Sigmoid colon (tissue), 7 donors: Measurements from ENCODE around the gene CALHM1. TPM values are rescaled to one million over a fixed set of nuclear protein-coding genes. Genes with fewer than 3 reads are reported as not detected.
"Not testable (repeated sequence)": the region's sequence is repeated elsewhere in the genome, so short reads cannot be mapped to it uniquely, and the experiment has no call there.

Experiments used
- DNase-seq: peaks from one replicate; pipeline ENCODE4 v3.0.0-alpha.2; 2019
- H3K27ac ChIP-seq, 4 donors: fragments of 200-600 bp; sonication (generic); one replicate each; pipeline ENCODE4 v1.5.1; 2016 to 2019; ENCODE audit warnings: mild to moderate bottlenecking in 1 of 4
- H3K27me3 ChIP-seq, 3 donors: fragments of 200-600 bp; sonication (generic); one replicate each; pipeline ENCODE4 v1.5.1; 2019; ENCODE audit warnings: mild to moderate bottlenecking in 1 of 3
- H3K36me3 ChIP-seq, 4 donors: fragments of 200-600 bp; sonication (generic); one replicate each; pipeline ENCODE4 v1.5.1; 2016 to 2019
- H3K4me1 ChIP-seq, 4 donors: fragments of 200-600 bp; sonication (generic); one replicate each; pipeline ENCODE4 v1.5.1; 2017 to 2019
- H3K4me3 ChIP-seq, 4 donors: fragments of 200-600 bp; sonication (generic); one replicate each; pipeline ENCODE4 v1.5.1; 2017 to 2019; ENCODE audit warnings: mild to moderate bottlenecking in 2 of 4, moderate library complexity in 1 of 4
- H3K9me3 ChIP-seq, 4 donors: fragments of 200-600 bp in 3 of 4; sonication (generic) in 3 of 4; one replicate each; pipeline versions ENCODE4 v1.5.1 to v1.6.1; 2013 to 2019
- CTCF ChIP-seq, 4 experiments: fragments of 450-650 bp in 3 of 4; fragments of 200-600 bp in 1 of 4; IDR thresholded peaks; one replicate each; pipeline ENCODE4 v1.5.1; 2016 to 2019; ENCODE audit warnings: antibody characterized with exemption in 4 of 4, mild to moderate bottlenecking in 3 of 4, moderate library complexity in 2 of 4
- EP300 ChIP-seq, 4 donors: sonication (generic); formaldehyde crosslinking; IDR thresholded peaks; one replicate each; pipeline ENCODE4 v1.6.1; 2017; ENCODE audit warnings: antibody characterized with exemption in 4 of 4
- POLR2A ChIP-seq, 2 donors: fragments of 450-650 bp; IDR thresholded peaks; one replicate each; pipeline ENCODE4 v1.6.1; 2016; ENCODE audit warnings: antibody characterized with exemption in 2 of 2, mild to moderate bottlenecking in 2 of 2, moderate library complexity in 2 of 2
- POLR2AphosphoS5 ChIP-seq, 4 donors: sonication (generic); formaldehyde crosslinking; IDR thresholded peaks; one replicate each; pipeline ENCODE4 v1.6.1; 2017; ENCODE audit warnings: antibody characterized with exemption in 4 of 4
- WGBS, 2 donors: extraction: QIAGEN DNeasy Blood & Tissue Kit; methylation state at CpG; one replicate each; pipeline ENCODE4 v1.1.7; 2013; 5-methylcytosine and 5-hydroxymethylcytosine counted together
- intact Hi-C: fragments of 100-400 bp; cut with DNase I; formaldehyde crosslinking; loops from one replicate; pipeline ENCODE4 v1.15.1; 2023
- polyA plus RNA-seq, 3 donors: library from polyadenylated mRNA; stranded (reverse); fragments of 200-250 nt; gene quantifications; one replicate each; pipeline ENCODE4 v1.2.3, GENCODE V29; 2013
- total RNA-seq, 4 donors: library from RNA; depleted of rRNA; stranded (reverse); fragments of >200 nt; gene quantifications; one replicate each; pipeline ENCODE4 v1.1.0, GENCODE V29; 2016
- donor health status: healthy with polysubstance abuse.
- donor health status: Bipolar disorder and iron deficiency.
- donor health status: healthy.

CALHM1 gene
- total and polyA plus RNA-seq, 7 donors, result 0.07 TPM; not detected in 6

- Histone ChIP-seq H3K27me3 (no peaks in the 10 kb centered on the region), H3K4me3 (no peak overlapping the region), H3K27ac (no peak overlapping the region), H3K4me1 (no peaks in the 10 kb centered on the region), H3K9me3 (no peaks in the 10 kb centered on the region), H3K36me3 (peaks cover 68 to 95% (median 82%) of the 10 kb centered on the region in 4 donors)
- intact Hi-C loops, result loop anchor here (1.0 to 5.0 kb wide), 2 partner anchors 68 to 175 kb away; no protein-coding TSS in a partner anchor
- no peak for DNase-seq
- no peak for TF ChIP-seq EP300 (IDR thresholded peaks at IDR 0.05)
- no peak for TF ChIP-seq CTCF (IDR thresholded peaks at IDR 0.05)
- no peak for TF ChIP-seq POLR2A (IDR thresholded peaks at IDR 0.05)
- TF ChIP-seq POLR2AphosphoS5 (IDR thresholded peaks at IDR 0.05), result no peak
- WGBS, 2 donors, result 92 to 94% methylated on average over 5 of the region's 5 CpGs
Measured at GRCh38 chr10:103417601-103418000, 41.1 kb downstream of the CALHM1 start.

- not testable (repeated sequence) for H3K4me1 ChIP-seq, H3K9me3 ChIP-seq, H3K4me3 ChIP-seq, H3K27me3 ChIP-seq, DNase-seq, H3K27ac ChIP-seq
- WGBS, 2 donors, result 93 to 94% methylated on average over 5 of the region's 5 CpGs
- H3K36me3 ChIP-seq, result peaks cover 68 to 95% (median 81%) of the 10 kb centered on the region in 4 donors
- intact Hi-C loops, result loop anchor here (1.0 to 5.0 kb wide), 2 partner anchors 68 to 175 kb away; no protein-coding TSS in a partner anchor
Measured at GRCh38 chr10:103417148-103417469, 41.6 kb downstream of the CALHM1 start.

- Histone ChIP-seq H3K36me3 (peaks cover 68 to 99% (median 84%) of the 10 kb centered on the region in 4 donors), H3K9me3 (no peaks in the 10 kb centered on the region), H3K27me3 (no peaks in the 10 kb centered on the region), H3K27ac (no peak overlapping the region), H3K4me1 (no peaks in the 10 kb centered on the region), H3K4me3 (no peak overlapping the region)
- peak; percentile 78 for DNase-seq
- TF ChIP-seq POLR2A (IDR thresholded peaks at IDR 0.05) (no peak), CTCF (IDR thresholded peaks at IDR 0.05) (peak in 3 of 4 experiments; percentile 21 to 56 (median 36))
- WGBS, 2 donors, result 52 to 56% methylated on average over 8 of the region's 8 CpGs
- intact Hi-C loops, result loop anchor here (1.0 to 5.0 kb wide), 2 partner anchors 69 to 176 kb away; no protein-coding TSS in a partner anchor
Measured at GRCh38 chr10:103416436-103417147, 42.1 kb downstream of the CALHM1 start.

- 72 to 84% methylated on average over 8 of the region's 8 CpGs for WGBS, 2 donors
- intact Hi-C loops, result loop anchor here (5.0 kb wide), 1 partner anchor 177 kb away; no protein-coding TSS in a partner anchor
- TF ChIP-seq EP300 (IDR thresholded peaks at IDR 0.05), result no peak
- no peak for TF ChIP-seq POLR2AphosphoS5 (IDR thresholded peaks at IDR 0.05)
- no peak for TF ChIP-seq CTCF (IDR thresholded peaks at IDR 0.05)
- Histone ChIP-seq H3K27ac (no peak overlapping the region), H3K4me3 (no peak overlapping the region), H3K27me3 (no peaks in the 10 kb centered on the region), H3K36me3 (peaks cover 59 to 100% (median 80%) of the 10 kb centered on the region in 4 donors), H3K4me1 (no peaks in the 10 kb centered on the region), H3K9me3 (no peaks in the 10 kb centered on the region)
- DNase-seq, result no peak
Measured at GRCh38 chr10:103415581-103415980, 43.1 kb downstream of the CALHM1 start.

GRCh38 chr10:103413564-103413963 lies 45.1 kb downstream of the CALHM1 start:
- peaks cover 50 to 100% (median 70%) of the 10 kb centered on the region in 4 donors for H3K36me3 ChIP-seq
- no peak overlapping the region for H3K27ac ChIP-seq
- no peaks in the 10 kb centered on the region for H3K4me1 ChIP-seq
- H3K27me3 ChIP-seq, result no peaks in the 10 kb centered on the region
- H3K4me3 ChIP-seq, result no peak overlapping the region
- TF ChIP-seq EP300 (IDR thresholded peaks at IDR 0.05) (no peak), POLR2A (IDR thresholded peaks at IDR 0.05) (no peak), POLR2AphosphoS5 (IDR thresholded peaks at IDR 0.05) (no peak), CTCF (IDR thresholded peaks at IDR 0.05) (no peak)
- 92 to 96% methylated on average over 2 of the region's 2 CpGs for WGBS, 2 donors
- no peaks in the 10 kb centered on the region for H3K9me3 ChIP-seq
- no peak for DNase-seq
- intact Hi-C loops, result no loop called here

Other genes with a start within 250 kb of the CALHM1 start
- not detected for gene RPEL1, start 213.0 kb downstream of the CALHM1 start, total RNA-seq
- gene RPEL1, start 213.0 kb downstream of the CALHM1 start, polyA plus RNA-seq, result under 1 TPM in 1 of 3 donors, not detected in 2; 0.03 TPM
- gene INA, start 181.8 kb downstream of the CALHM1 start, total RNA-seq, result 10 to 100 TPM in 2 of 4 donors, 1 to 10 TPM in 2; 3.9 to 11.8 (median 7.8) TPM
- gene INA, start 181.8 kb downstream of the CALHM1 start, polyA plus RNA-seq, result 1 to 10 TPM in 1 of 3 donors, not detected in 2; 2.0 TPM
- gene PCGF6, start 107.8 kb downstream of the CALHM1 start, total RNA-seq, result 10 to 100 TPM; 16.3 to 26.0 (median 19.0) TPM
- 1 to 10 TPM; 4.9 to 6.0 (median 5.8) TPM for gene PCGF6, start 107.8 kb downstream of the CALHM1 start, polyA plus RNA-seq
- gene TAF5, start 90.9 kb downstream of the CALHM1 start, total RNA-seq, result 1 to 10 TPM; 4.2 to 7.1 (median 5.5) TPM
- gene TAF5, start 90.9 kb downstream of the CALHM1 start, polyA plus RNA-seq, result 1 to 10 TPM; 2.8 to 3.3 (median 3.0) TPM
- 100 to 1,000 TPM; 400 to 825 (median 607) TPM for gene ATP5MK, start 62.4 kb downstream of the CALHM1 start, total RNA-seq
- 1,000 to 10,000 TPM in 2 of 3 donors, 100 to 1,000 TPM in 1; 912 to 2,357 (median 1,949) TPM for gene ATP5MK, start 62.4 kb downstream of the CALHM1 start, polyA plus RNA-seq
- gene PDCD11, start 62.3 kb downstream of the CALHM1 start, total RNA-seq, result 10 to 100 TPM; 11.0 to 15.0 (median 13.0) TPM
- gene PDCD11, start 62.3 kb downstream of the CALHM1 start, polyA plus RNA-seq, result 10 to 100 TPM in 1 of 3 donors, 1 to 10 TPM in 2; 3.2 to 24.0 (median 6.0) TPM
- 10 to 100 TPM; 27.4 to 55.4 (median 46.4) TPM for gene CALHM2, start 6.5 kb downstream of the CALHM1 start, total RNA-seq
- gene CALHM2, start 6.5 kb downstream of the CALHM1 start, polyA plus RNA-seq, result 10 to 100 TPM in 2 of 3 donors, 1 to 10 TPM in 1; 5.5 to 20.4 (median 13.7) TPM
- not detected for gene CALHM3, start 20.3 kb upstream of the CALHM1 start, total RNA-seq
- not detected for gene CALHM3, start 20.3 kb upstream of the CALHM1 start, polyA plus RNA-seq
- gene NEURL1, start 34.8 kb upstream of the CALHM1 start, total RNA-seq, result under 1 TPM in 3 of 4 donors, not detected in 1; 0.41 to 0.71 (median 0.55) TPM
- 10 to 100 TPM; 29.9 to 54.1 (median 31.8) TPM for gene NEURL1, start 34.8 kb upstream of the CALHM1 start, polyA plus RNA-seq